Measurements from ENCODE around the gene PGLYRP3.
A peak's percentile ranks its signal among the peaks of the same experiment; 100 is the strongest.

The PGLYRP3 gene

GRCh38 chr1:153313288-153313687, 536 bp upstream of the PGLYRP3 start:
- DNase-seq (ENCODE audit: low read depth) = no peak

GRCh38 chr1:153310526-153310925, 2.2 kb downstream of the PGLYRP3 start:
- DNase-seq (ENCODE audit: low read depth) = no peak

GRCh38 chr1:153309441-153309840, 3.3 kb downstream of the PGLYRP3 start:
- DNase-seq (ENCODE audit: low read depth) = no peak

- no peak for DNase-seq (ENCODE audit: low read depth)
Observed at GRCh38 chr1:153308540-153308939, 4.2 kb downstream of the PGLYRP3 start.

- DNase-seq (ENCODE audit: low read depth) = no peak
Observed at GRCh38 chr1:153307221-153307600, 5.5 kb downstream of the PGLYRP3 start.

- DNase-seq (ENCODE audit: low read depth) = no peak
Observed at GRCh38 chr1:153306303-153307220, 6.2 kb downstream of the PGLYRP3 start.

- no peak for DNase-seq (ENCODE audit: low read depth)
Observed at GRCh38 chr1:153305682-153306081, 7.1 kb downstream of the PGLYRP3 start.

GRCh38 chr1:153302308-153302707, 10.4 kb downstream of the PGLYRP3 start:
- no peak for DNase-seq (ENCODE audit: low read depth)

- no peak for DNase-seq (ENCODE audit: low read depth)
Observed at GRCh38 chr1:153293851-153294250, 18.9 kb downstream of the PGLYRP3 start.

GRCh38 chr1:153293480-153293775, 19.3 kb downstream of the PGLYRP3 start:
- no peak for DNase-seq (ENCODE audit: low read depth)

GRCh38 chr1:153292740-153293479, 19.8 kb downstream of the PGLYRP3 start:
- DNase-seq (ENCODE audit: low read depth) = no peak

- no peak for DNase-seq (ENCODE audit: low read depth)
Observed at GRCh38 chr1:153292185-153292584, 20.6 kb downstream of the PGLYRP3 start.

GRCh38 chr1:153291514-153291913, 21.2 kb downstream of the PGLYRP3 start:
- no peak for DNase-seq (ENCODE audit: low read depth)

- DNase-seq (ENCODE audit: low read depth) = no peak
Observed at GRCh38 chr1:153288634-153289275, 24.0 kb downstream of the PGLYRP3 start.

- DNase-seq (ENCODE audit: low read depth) = no peak
Observed at GRCh38 chr1:153277852-153278251, 34.9 kb downstream of the PGLYRP3 start.

GRCh38 chr1:153272186-153272585, 40.6 kb downstream of the PGLYRP3 start:
- no peak for DNase-seq (ENCODE audit: low read depth)

- no peak for DNase-seq (ENCODE audit: low read depth)
Observed at GRCh38 chr1:153271711-153272110, 41.0 kb downstream of the PGLYRP3 start.

GRCh38 chr1:153265457-153265856, 47.3 kb downstream of the PGLYRP3 start:
- no peak for DNase-seq (ENCODE audit: low read depth)

GRCh38 chr1:153262462-153263157, 50.1 kb downstream of the PGLYRP3 start:
- DNase-seq (ENCODE audit: low read depth) = no peak

GRCh38 chr1:153262070-153262366, 50.7 kb downstream of the PGLYRP3 start:
- DNase-seq (ENCODE audit: low read depth) = no peak

- peak; percentile 22 for DNase-seq (ENCODE audit: low read depth)
Observed at GRCh38 chr1:153261281-153262069, 51.3 kb downstream of the PGLYRP3 start.
